Measurements from ENCODE around the gene SLC15A5. TPM values are rescaled to one million over a fixed set of nuclear protein-coding genes. Genes with fewer than 3 reads are reported as not detected.
A peak's percentile ranks its signal among the peaks of the same experiment; 100 is the strongest.

The SLC15A5 gene
- total RNA-seq, 3 donors from 2014 or later (not counting 1 experiment from before 2014, with no cell fraction given): not detected

GRCh38 chr12:16154990-16155389 is 122.5 kb downstream of the SLC15A5 start:
- no peak for DNase-seq
- Histone ChIP-seq H3K9me3 (ENCODE audit: control insufficient read depth, insufficient read depth, low read length) (no peaks in the 10 kb centered on the region), H3K27ac (ENCODE audit: low read length) (no peak overlapping the region), H3K36me3 (ENCODE audit: control insufficient read depth, insufficient read depth, low read length) (no peaks in the 10 kb centered on the region), H3K4me1 (ENCODE audit: control insufficient read depth, insufficient read depth, low read length) (no peaks in the 10 kb centered on the region), H3K4me3 (ENCODE audit: low read length) (no peak overlapping the region), H3K27me3 (ENCODE audit: control insufficient read depth, insufficient read depth, low read length) (no peaks in the 10 kb centered on the region)
- H3K4me1 Mint-ChIP-seq: no peaks in the 10 kb centered on the region
- no peaks in the 10 kb centered on the region for H3K27me3 Mint-ChIP-seq (ENCODE audit: low read depth in 2 of 2)
- H3K36me3 Mint-ChIP-seq: no peaks in the 10 kb centered on the region
- no peak overlapping the region for H3K4me3 Mint-ChIP-seq
- TF ChIP-seq CTCF (IDR thresholded peaks at IDR 0.05): no peak
- no peak for ATAC-seq
- H3K9me3 Mint-ChIP-seq: peaks cover 3 to 4% of the 10 kb centered on the region in 2 donors
- H3K27ac Mint-ChIP-seq: no peak overlapping the region
- intact Hi-C loops (cut with micrococcal nuclease): no loop called here

- Histone ChIP-seq H3K4me1 (ENCODE audit: control insufficient read depth, insufficient read depth, low read length) (no peaks in the 10 kb centered on the region), H3K36me3 (ENCODE audit: control insufficient read depth, insufficient read depth, low read length) (no peaks in the 10 kb centered on the region), H3K27me3 (ENCODE audit: control insufficient read depth, insufficient read depth, low read length) (no peaks in the 10 kb centered on the region), H3K27ac (ENCODE audit: low read length) (no peak overlapping the region), H3K9me3 (ENCODE audit: control insufficient read depth, insufficient read depth, low read length) (no peaks in the 10 kb centered on the region), H3K4me3 (ENCODE audit: low read length) (no peak overlapping the region)
- Mint-ChIP-seq H3K4me1 (no peaks in the 10 kb centered on the region), H3K27me3 (ENCODE audit: low read depth in 2 of 2) (no peaks in the 10 kb centered on the region), H3K9me3 (no peaks in the 10 kb centered on the region), H3K27ac (no peak overlapping the region), H3K4me3 (no peak overlapping the region), H3K36me3 (no peaks in the 10 kb centered on the region)
- 89% methylated on average over 5 of the region's 6 CpGs for WGBS (ENCODE audit: insufficient coverage)
- intact Hi-C loops (cut with micrococcal nuclease): no loop called here
- TF ChIP-seq CTCF (IDR thresholded peaks at IDR 0.05): no peak
- DNase-seq (no peak), ATAC-seq (no peak)
Measured at GRCh38 chr12:16152885-16153673, 124.4 kb downstream of the SLC15A5 start.

GRCh38 chr12:16150276-16150675 is 127.2 kb downstream of the SLC15A5 start:
- WGBS (ENCODE audit: insufficient coverage): 47% methylated on average over 1 of the region's 2 CpGs
- no peaks in the 10 kb centered on the region for H3K36me3 Mint-ChIP-seq
- no peaks in the 10 kb centered on the region for H3K27me3 ChIP-seq (ENCODE audit: control insufficient read depth, insufficient read depth, low read length)
- no peak for TF ChIP-seq CTCF (IDR thresholded peaks at IDR 0.05)
- H3K4me3 Mint-ChIP-seq: no peak overlapping the region
- H3K4me1 ChIP-seq (ENCODE audit: control insufficient read depth, insufficient read depth, low read length): no peaks in the 10 kb centered on the region
- no peaks in the 10 kb centered on the region for H3K9me3 Mint-ChIP-seq
- no peak overlapping the region for H3K27ac Mint-ChIP-seq
- DNase-seq (no peak), ATAC-seq (no peak)
- no peak overlapping the region for H3K4me3 ChIP-seq (ENCODE audit: low read length)
- H3K27ac ChIP-seq (ENCODE audit: low read length): no peak overlapping the region
- H3K27me3 Mint-ChIP-seq (ENCODE audit: low read depth in 2 of 2): no peaks in the 10 kb centered on the region
- no peaks in the 10 kb centered on the region for H3K9me3 ChIP-seq (ENCODE audit: control insufficient read depth, insufficient read depth, low read length)
- intact Hi-C loops (cut with micrococcal nuclease): no loop called here
- H3K4me1 Mint-ChIP-seq: no peaks in the 10 kb centered on the region
- no peaks in the 10 kb centered on the region for H3K36me3 ChIP-seq (ENCODE audit: control insufficient read depth, insufficient read depth, low read length)

GRCh38 chr12:16148938-16149337 is 128.5 kb downstream of the SLC15A5 start:
- H3K27ac Mint-ChIP-seq: no peak overlapping the region
- TF ChIP-seq CTCF (IDR thresholded peaks at IDR 0.05): no peak
- 91% methylated on average over 1 of the region's 3 CpGs for WGBS (ENCODE audit: insufficient coverage)
- H3K4me1 ChIP-seq (ENCODE audit: control insufficient read depth, insufficient read depth, low read length): no peaks in the 10 kb centered on the region
- H3K4me3 ChIP-seq (ENCODE audit: low read length): no peak overlapping the region
- H3K27me3 Mint-ChIP-seq (ENCODE audit: low read depth in 2 of 2): no peaks in the 10 kb centered on the region
- no peak overlapping the region for H3K27ac ChIP-seq (ENCODE audit: low read length)
- no peaks in the 10 kb centered on the region for H3K9me3 ChIP-seq (ENCODE audit: control insufficient read depth, insufficient read depth, low read length)
- no peaks in the 10 kb centered on the region for H3K36me3 Mint-ChIP-seq
- ATAC-seq (peak in 1 of 3 donors; percentile 24), DNase-seq (no peak)
- no peaks in the 10 kb centered on the region for H3K9me3 Mint-ChIP-seq
- no peaks in the 10 kb centered on the region for H3K27me3 ChIP-seq (ENCODE audit: control insufficient read depth, insufficient read depth, low read length)
- intact Hi-C loops (cut with micrococcal nuclease): no loop called here
- no peaks in the 10 kb centered on the region for H3K36me3 ChIP-seq (ENCODE audit: control insufficient read depth, insufficient read depth, low read length)
- H3K4me3 Mint-ChIP-seq: no peak overlapping the region
- H3K4me1 Mint-ChIP-seq: no peaks in the 10 kb centered on the region

Measured in natural killer cell (primary cell).